HL-60 (cell line): ENCODE measurements around the gene SNRPD3.
"Not testable (repeated sequence)": the region's sequence is repeated elsewhere in the genome, so short reads cannot be mapped to it uniquely, and the experiment has no call there.

Experiments
- CTCF ChIP-seq: IDR thresholded peaks from one replicate; pipeline ENCODE4 v1.5.1; 2011; ENCODE audit warnings: low read length, control low read depth, inconsistent platforms; ENCODE audit not compliant: insufficient read depth
- GABPA ChIP-seq: IDR thresholded peaks from 2 replicates; pipeline ENCODE4 v1.6.1; 2012; ENCODE audit warnings: low read depth
- POLR2AphosphoS5 ChIP-seq: IDR thresholded peaks from 2 replicates; pipeline ENCODE4 v1.6.1; 2012; ENCODE audit warnings: low read depth
- REST ChIP-seq: IDR thresholded peaks from 2 replicates; pipeline ENCODE4 v1.6.1; 2012; ENCODE audit warnings: low read depth; ENCODE audit not compliant: insufficient replicate concordance
- SPI1 ChIP-seq: IDR thresholded peaks from 2 replicates; pipeline ENCODE4 v1.6.1; 2012; ENCODE audit warnings: low read depth, mild to moderate bottlenecking, borderline replicate concordance

GRCh38 chr22:24607429-24607983 lies 51.7 kb downstream of the SNRPD3 start:
- peak; percentile 56; the same call in 1 of the 2 replicates for TF ChIP-seq POLR2AphosphoS5
- not testable (repeated sequence) for TF ChIP-seq CTCF, GABPA, REST, SPI1
